ENCODE data around the gene TARBP1. TPM values are rescaled to one million over a fixed set of nuclear protein-coding genes. Genes with fewer than 3 reads are reported as not detected.

The TARBP1 gene
- 10 to 100 TPM; 19.9 to 44.4 (median 27.6) TPM for total RNA-seq

GRCh38 chr1:234478481-234479309 lies at the start of gene TARBP1:
Gene TARBP1 (minus strand): TSS chr1:234479179. CDS start chr1:234479103, 76 bp downstream.
- 1% methylated on average over 58 of the region's 122 CpGs; no CpG with 5 or more reads in 1 of the 2 donors for WGBS, 2 donors (ENCODE audit: low coverage in 1 of 2)
- peak within 1 kb of the TSS; percentile 67 to 96 (median 92) for H3K4me3 ChIP-seq
- no peaks in the 10 kb centered on the region for H3K36me3 ChIP-seq
- peaks cover 5 to 19% (median 10%) of the 10 kb centered on the region in 4 donors for H3K4me1 ChIP-seq
- H3K27ac ChIP-seq = peak within 1 kb of the TSS; percentile 89 to 99 (median 96)
- no peaks in the 10 kb centered on the region for H3K9me3 ChIP-seq
- no peaks in the 10 kb centered on the region for H3K27me3 ChIP-seq
- intact Hi-C loops (cut with DNase I; ENCODE audit: low total_unique reads) = no loop called here
- in situ Hi-C loops (cut with MboI; ENCODE audit: low pct_ligation_motif_present in 1 of 4, low pct_unique_long_range_greater_than_20kb in 1 of 4, low sequenced_read_pairs in 3 of 4) = loop anchor here in 2 of 4 donors (10.0 to 25.0 kb wide), 2 partner anchors 934 to 936 kb away; no protein-coding TSS in a partner anchor
- TF ChIP-seq EP300 (IDR thresholded peaks at IDR 0.05; ENCODE audit: low read depth) = no peak
- TF ChIP-seq POLR2AphosphoS5 (IDR thresholded peaks at IDR 0.05) = peak in 2 of 3 donors; percentile 48 to 55
- TF ChIP-seq POLR2A (IDR thresholded peaks at IDR 0.05) = peak; percentile 64
- peak in 1 of 5 experiments; percentile 11 for TF ChIP-seq CTCF (IDR thresholded peaks at IDR 0.05)
- DNase-seq = peak; percentile 73

GRCh38 chr1:234528074-234528865 lies 49.3 kb upstream of the TARBP1 start:
- Histone ChIP-seq H3K27ac (peak overlapping the region; percentile 91 to 93 (median 93)), H3K36me3 (no peaks in the 10 kb centered on the region), H3K9me3 (no peaks in the 10 kb centered on the region), H3K4me3 (no peak overlapping the region), H3K4me1 (peaks cover 35 to 54% (median 40%) of the 10 kb centered on the region in 4 donors), H3K27me3 (no peaks in the 10 kb centered on the region)
- in situ Hi-C loops (cut with MboI; ENCODE audit: low pct_ligation_motif_present in 1 of 4, low pct_unique_long_range_greater_than_20kb in 1 of 4, low sequenced_read_pairs in 3 of 4) = no loop called here
- 71 to 77% methylated on average over 8 to 14 of the region's 14 CpGs for WGBS, 2 donors (ENCODE audit: low coverage in 1 of 2)
- no peak for DNase-seq
- intact Hi-C loops (cut with DNase I; ENCODE audit: low total_unique reads) = no loop called here
- no peak for TF ChIP-seq POLR2A (IDR thresholded peaks at IDR 0.05)
- no peak for TF ChIP-seq EP300 (IDR thresholded peaks at IDR 0.05; ENCODE audit: low read depth)
- no peak for TF ChIP-seq CTCF (IDR thresholded peaks at IDR 0.05)
- no peak for TF ChIP-seq POLR2AphosphoS5 (IDR thresholded peaks at IDR 0.05)

- Histone ChIP-seq H3K36me3 (no peaks in the 10 kb centered on the region), H3K27ac (no peak overlapping the region), H3K27me3 (no peaks in the 10 kb centered on the region), H3K4me3 (no peak overlapping the region), H3K4me1 (peaks cover 30 to 54% (median 37%) of the 10 kb centered on the region in 4 donors), H3K9me3 (no peaks in the 10 kb centered on the region)
- intact Hi-C loops (cut with DNase I; ENCODE audit: low total_unique reads) (no loop called here), in situ Hi-C loops (cut with MboI; ENCODE audit: low pct_ligation_motif_present in 1 of 4, low pct_unique_long_range_greater_than_20kb in 1 of 4, low sequenced_read_pairs in 3 of 4) (no loop called here)
- 83 to 86% methylated on average over 6 of the region's 6 CpGs for WGBS, 2 donors (ENCODE audit: low coverage in 1 of 2)
- DNase-seq = no peak
- TF ChIP-seq POLR2AphosphoS5 (IDR thresholded peaks at IDR 0.05) = no peak
Observed at GRCh38 chr1:234527346-234527745, 48.4 kb upstream of the TARBP1 start.

GRCh38 chr1:234526922-234527321 lies 47.9 kb upstream of the TARBP1 start:
- H3K4me1 ChIP-seq = peaks cover 26 to 52% (median 32%) of the 10 kb centered on the region in 4 donors

More at GRCh38 chr1:234526922-234527321, 47.9 kb upstream of the TARBP1 start:
- Histone ChIP-seq H3K36me3 (no peaks in the 10 kb centered on the region), H3K27ac (no peak overlapping the region), H3K4me3 (no peak overlapping the region), H3K9me3 (no peaks in the 10 kb centered on the region), H3K27me3 (no peaks in the 10 kb centered on the region)
- in situ Hi-C loops (cut with MboI; ENCODE audit: low pct_ligation_motif_present in 1 of 4, low pct_unique_long_range_greater_than_20kb in 1 of 4, low sequenced_read_pairs in 3 of 4) = no loop called here
- DNase-seq = no peak
- intact Hi-C loops (cut with DNase I; ENCODE audit: low total_unique reads) = no loop called here
- TF ChIP-seq POLR2AphosphoS5 (IDR thresholded peaks at IDR 0.05) (no peak), POLR2A (IDR thresholded peaks at IDR 0.05) (no peak), CTCF (IDR thresholded peaks at IDR 0.05) (no peak), EP300 (IDR thresholded peaks at IDR 0.05; ENCODE audit: low read depth) (no peak)
- 63 to 78% methylated on average over 3 of the region's 3 CpGs for WGBS, 2 donors (ENCODE audit: low coverage in 1 of 2)

Data from transverse colon (tissue), 4 donors.